A549 (cell line): ENCODE measurements around the gene SLC45A1. TPM values are rescaled to one million over a fixed set of nuclear protein-coding genes. Genes with fewer than 3 reads are reported as not detected.

Source experiments
- ATAC-seq, 2 experiments: fragments of 200-7000 bp in 1 of 2; fragments of >200 bp in 1 of 2; cut with Nextera tagmentation in 1 of 2; cut with Tn5 transposase in 1 of 2; 3 replicates each; pipeline versions ENCODE4 v1.8.0 to v1.9.1; 2018 to 2020; ENCODE audit warnings: mild to moderate bottlenecking in 1 of 2, moderate library complexity in 1 of 2
- CTCF ChIA-PET: fragments of 300-600 bp; sonication (Branson Sonifier 250); formaldehyde crosslinking; extraction: SDS; loops from one replicate; lab custom pipeline; 2021; ENCODE audit warnings: antibody characterized with exemption, inconsistent platforms; lab: Yijun Ruan, JAX
- POLR2A ChIA-PET: fragments of 350-600 bp; formaldehyde crosslinking; extraction: SDS; loops from one replicate; lab custom pipeline; 2021; ENCODE audit warnings: antibody characterized with exemption, inconsistent platforms; lab: Yijun Ruan, JAX
- DNase-seq, 2 experiments: peaks; one replicate each; pipeline versions ENCODE4 v3.0.0 to v3.0.0-alpha.2; 2011 to 2016; ENCODE audit warnings: low read depth in 1 of 2, low spot score in 1 of 2
- FAIRE-seq: peaks from 2 replicates; lab custom pipeline; 2011; peaks lifted over from hg19 to GRCh38; lab: Jason Lieb, UNC
- H3K27ac ChIP-seq, 2 experiments: fragments of >200 bp; sonication (Bioruptor Twin); formaldehyde crosslinking; 3 replicates each; pipeline ENCODE4 v1.5.1; 2016 to 2017
- H3K4me1 ChIP-seq: fragments of >200 bp; sonication (Bioruptor Twin); formaldehyde crosslinking; 3 replicates; pipeline ENCODE4 v1.6.1; 2016
- H3K4me2 ChIP-seq: fragments of >200 bp; sonication (Bioruptor Twin); formaldehyde crosslinking; 3 replicates; pipeline ENCODE4 v1.6.1; 2016
- H3K4me3 ChIP-seq: fragments of >200 bp; sonication (Bioruptor Twin); formaldehyde crosslinking; 3 replicates; pipeline ENCODE4 v1.5.1; 2016
- H3K9me3 ChIP-seq: fragments of >200 bp; sonication (Bioruptor Twin); formaldehyde crosslinking; 3 replicates; pipeline ENCODE4 v1.6.1; 2016
- EP300 ChIP-seq, 2 experiments: fragments of >200 bp; sonication (Bioruptor Twin); formaldehyde crosslinking; IDR thresholded peaks; 2 replicates in 1 of 2; 3 replicates in 1 of 2; pipeline ENCODE4 v1.6.1; 2016 to 2017
- ESRRA ChIP-seq: fragments of 150-350 bp; IDR thresholded peaks from 2 replicates; pipeline ENCODE4 v1.6.1; 2014; ENCODE audit warnings: mild to moderate bottlenecking, low read length, borderline replicate concordance
- FOSB ChIP-seq: fragments of 250-450 bp; sonication (Bioruptor Pico); IDR thresholded peaks from 2 replicates; pipeline ENCODE4 v1.5.0; 2020; ENCODE audit warnings: mild to moderate bottlenecking, moderate library complexity
- FOXS1 ChIP-seq: fragments of 250-450 bp; sonication (Bioruptor Pico); IDR thresholded peaks from 2 replicates; pipeline ENCODE4 v1.5.0; 2020; ENCODE audit warnings: mild to moderate bottlenecking, moderate library complexity
- KDM1A ChIP-seq: fragments of 200-600 bp; sonication (generic); IDR thresholded peaks from 2 replicates; pipeline ENCODE4 v1.6.1; 2016; ENCODE audit warnings: low read depth, mild to moderate bottlenecking
- MYC ChIP-seq: IDR thresholded peaks from 2 replicates; pipeline ENCODE4 v1.6.1; 2012; ENCODE audit warnings: mild to moderate bottlenecking, inconsistent platforms, low read length, improper control_type of control experiment, borderline replicate concordance
- NR3C1 ChIP-seq: fragments of >200 bp; sonication (Bioruptor Twin); formaldehyde crosslinking; IDR thresholded peaks from 3 replicates; pipeline ENCODE4 v1.6.1; 2017
- RARB ChIP-seq: fragments of 250-450 bp; sonication (Bioruptor Pico); IDR thresholded peaks from 2 replicates; pipeline ENCODE4 v1.8.0; 2021; ENCODE audit warnings: mild to moderate bottlenecking, moderate library complexity
- RCOR1 ChIP-seq: fragments of 150-350 bp; IDR thresholded peaks from 2 replicates; pipeline ENCODE4 v1.6.1; 2014; ENCODE audit warnings: antibody characterized with exemption, low read length, low read depth
- RNF2 ChIP-seq: fragments of 200-600 bp; sonication (generic); IDR thresholded peaks from 2 replicates; pipeline ENCODE4 v1.6.1; 2016; ENCODE audit warnings: low read depth, mild to moderate bottlenecking, antibody characterized with exemption, moderate library complexity, borderline replicate concordance
- SMC3 ChIP-seq: fragments of >200 bp; sonication (Bioruptor Twin); formaldehyde crosslinking; IDR thresholded peaks from 3 replicates; pipeline ENCODE4 v1.6.1; 2018; ENCODE audit warnings: inconsistent platforms
- TFCP2L1 ChIP-seq: fragments of 250-450 bp; sonication (Bioruptor Pico); IDR thresholded peaks from 2 replicates; pipeline ENCODE4 v1.5.0; 2021; ENCODE audit warnings: mild to moderate bottlenecking
- ZC3H11A ChIP-seq: fragments of 450-650 bp; IDR thresholded peaks from 2 replicates; pipeline ENCODE4 v1.6.1; 2014; ENCODE audit warnings: antibody characterized with exemption, mild to moderate bottlenecking
- ZFP36 ChIP-seq: fragments of 450-650 bp; IDR thresholded peaks from 2 replicates; pipeline ENCODE4 v1.6.1; 2014; ENCODE audit warnings: borderline replicate concordance; ENCODE audit not compliant: partially characterized antibody
- ZSCAN20 ChIP-seq: fragments of 250-450 bp; sonication (Bioruptor Pico); IDR thresholded peaks from 2 replicates; pipeline ENCODE4 v1.8.0; 2022; ENCODE audit warnings: mild to moderate bottlenecking, moderate library complexity
- WGBS: methylation state at CpG from one replicate; pipeline ENCODE4 v1.1.6; 2017; ENCODE audit errors: missing lambda C conversion rate; 5-methylcytosine and 5-hydroxymethylcytosine counted together
- polyA plus RNA-seq, 4 experiments: library from polyadenylated mRNA; depleted of rRNA in 3 of 4; stranded (reverse); fragments of >200 nt; fragmentation: RNase III in 1 of 4; extraction: RNeasy Plus Mini Kit Qiagen cat#74134 plus additional on column Dnase treatment in 1 of 4; gene quantifications; 2 replicates in 3 of 4; 3 replicates in 1 of 4; pipeline ENCODE4 v1.2.3, GENCODE V29; 2011 to 2017
- TF ChIP-seq, protein P1 (sequence below): fragments of 200-600 bp; sonication (generic); IDR thresholded peaks from 2 replicates; pipeline ENCODE4 v1.6.1; 2016; ENCODE audit warnings: antibody characterized with exemption, mild to moderate bottlenecking, moderate library complexity
- TF ChIP-seq, protein P2 (sequence below): fragments of >200 bp; sonication (Bioruptor Twin); formaldehyde crosslinking; IDR thresholded peaks from 3 replicates; pipeline ENCODE4 v1.5.1; 2016
- TF ChIP-seq, protein P3 (sequence below): fragments of >200 bp; sonication (Bioruptor Twin); formaldehyde crosslinking; IDR thresholded peaks from 3 replicates; pipeline ENCODE4 v1.6.1; 2016

Gene SLC45A1
- polyA plus RNA-seq, 2 of the 4 experiments (the other 2 are of a cell fraction) = 1.6 to 1.8 TPM

DNA sequence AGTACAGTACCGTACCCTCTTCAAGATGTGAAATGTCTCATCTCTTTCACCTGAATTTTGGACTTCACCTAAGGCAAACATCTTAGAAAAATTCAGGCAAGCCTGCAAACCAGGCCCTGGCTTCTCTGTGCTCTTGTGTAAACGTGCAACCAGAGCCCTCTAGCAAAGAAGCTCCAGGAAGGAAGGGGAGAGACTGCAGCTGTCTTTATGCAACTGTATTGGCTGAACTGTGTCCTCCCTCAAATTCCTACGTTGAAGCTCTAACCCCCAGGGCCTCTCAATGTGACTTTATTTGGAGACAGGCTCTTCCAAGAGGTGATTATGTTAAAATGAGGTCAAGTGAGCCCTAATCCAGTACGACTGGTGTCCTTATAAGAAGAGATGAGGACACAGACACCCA, 60.3 kb downstream of the SLC45A1 start:
- ChIA-PET POLR2A (no interaction called here), CTCF (interaction anchor here (1.1 to 1.7 kb wide), 4 partner anchors 9 to 403 kb away, joined by 3 to 6 read pairs (median 4); no protein-coding TSS in a partner anchor)
- no peak for ATAC-seq
- Histone ChIP-seq H3K9me3 (no peaks in the 10 kb centered on the region), H3K4me2 (no peak overlapping the region), H3K4me1 (0 out of 3 replicates have a peak, but pooled peaks cover 3% of the 10 kb centered on the region), H3K27ac (no peak overlapping the region), H3K4me3 (no peak overlapping the region)
- no peak for DNase-seq
- WGBS = 74% methylated on average over 4 of the region's 4 CpGs
- no peak for FAIRE-seq
- TF ChIP-seq RARB (no peak), ZFP36 (no peak)

DNA sequence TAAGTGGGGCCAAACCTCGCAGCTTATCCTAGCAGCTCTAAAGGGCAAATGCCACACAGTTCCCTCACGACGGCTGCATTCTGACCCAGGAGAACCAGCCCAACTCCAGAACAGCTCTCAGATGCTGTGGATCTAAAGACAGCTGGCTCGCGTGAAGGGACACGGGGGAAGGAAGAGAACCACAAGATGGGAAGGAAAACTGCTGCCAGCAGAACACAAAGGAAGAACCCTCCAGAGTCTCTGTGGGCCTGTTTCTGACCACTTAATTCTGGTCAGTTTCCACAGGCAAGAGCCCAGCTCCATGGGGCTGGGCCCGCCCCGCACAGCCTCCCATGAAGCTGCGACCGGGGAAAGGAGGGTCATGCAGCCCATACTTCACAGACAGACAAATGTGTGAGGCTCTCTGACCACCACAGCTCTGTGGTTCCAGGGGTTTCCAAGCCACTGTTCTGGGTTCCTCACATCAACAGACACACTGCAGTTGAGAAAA, 61.1 kb downstream of the SLC45A1 start:
- ATAC-seq = no peak
- ChIA-PET CTCF (interaction anchor here (0.6 to 1.6 kb wide), 4 partner anchors 16 to 404 kb away, joined by 3 to 5 read pairs (median 4); no protein-coding TSS in a partner anchor), POLR2A (no interaction called here)
- Histone ChIP-seq H3K27ac (no peak overlapping the region), H3K4me3 (no peak overlapping the region), H3K4me1 (0 out of 3 replicates have a peak, but pooled peaks cover under 1% of the 10 kb centered on the region), H3K4me2 (no peak overlapping the region), H3K9me3 (no peaks in the 10 kb centered on the region)
- WGBS = 93% methylated on average over 9 of the region's 10 CpGs
- FAIRE-seq = no peak
- TF ChIP-seq, protein P1, sequence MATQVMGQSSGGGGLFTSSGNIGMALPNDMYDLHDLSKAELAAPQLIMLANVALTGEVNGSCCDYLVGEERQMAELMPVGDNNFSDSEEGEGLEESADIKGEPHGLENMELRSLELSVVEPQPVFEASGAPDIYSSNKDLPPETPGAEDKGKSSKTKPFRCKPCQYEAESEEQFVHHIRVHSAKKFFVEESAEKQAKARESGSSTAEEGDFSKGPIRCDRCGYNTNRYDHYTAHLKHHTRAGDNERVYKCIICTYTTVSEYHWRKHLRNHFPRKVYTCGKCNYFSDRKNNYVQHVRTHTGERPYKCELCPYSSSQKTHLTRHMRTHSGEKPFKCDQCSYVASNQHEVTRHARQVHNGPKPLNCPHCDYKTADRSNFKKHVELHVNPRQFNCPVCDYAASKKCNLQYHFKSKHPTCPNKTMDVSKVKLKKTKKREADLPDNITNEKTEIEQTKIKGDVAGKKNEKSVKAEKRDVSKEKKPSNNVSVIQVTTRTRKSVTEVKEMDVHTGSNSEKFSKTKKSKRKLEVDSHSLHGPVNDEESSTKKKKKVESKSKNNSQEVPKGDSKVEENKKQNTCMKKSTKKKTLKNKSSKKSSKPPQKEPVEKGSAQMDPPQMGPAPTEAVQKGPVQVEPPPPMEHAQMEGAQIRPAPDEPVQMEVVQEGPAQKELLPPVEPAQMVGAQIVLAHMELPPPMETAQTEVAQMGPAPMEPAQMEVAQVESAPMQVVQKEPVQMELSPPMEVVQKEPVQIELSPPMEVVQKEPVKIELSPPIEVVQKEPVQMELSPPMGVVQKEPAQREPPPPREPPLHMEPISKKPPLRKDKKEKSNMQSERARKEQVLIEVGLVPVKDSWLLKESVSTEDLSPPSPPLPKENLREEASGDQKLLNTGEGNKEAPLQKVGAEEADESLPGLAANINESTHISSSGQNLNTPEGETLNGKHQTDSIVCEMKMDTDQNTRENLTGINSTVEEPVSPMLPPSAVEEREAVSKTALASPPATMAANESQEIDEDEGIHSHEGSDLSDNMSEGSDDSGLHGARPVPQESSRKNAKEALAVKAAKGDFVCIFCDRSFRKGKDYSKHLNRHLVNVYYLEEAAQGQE = no peak
- TF ChIP-seq TFCP2L1 (no peak), RNF2 (no peak), RCOR1 (no peak), ZSCAN20 (CRISPR knock-in tag) (no peak), ESRRA (no peak), RARB (no peak), EP300 (IDR thresholded peaks at IDR 0.05) (no peak), KDM1A (no peak), NR3C1 (no peak), ZC3H11A (no peak), FOXS1 (CRISPR knock-in tag) (no peak), FOSB (no peak), SMC3 (no peak), MYC (no peak)
- TF ChIP-seq, protein P2, sequence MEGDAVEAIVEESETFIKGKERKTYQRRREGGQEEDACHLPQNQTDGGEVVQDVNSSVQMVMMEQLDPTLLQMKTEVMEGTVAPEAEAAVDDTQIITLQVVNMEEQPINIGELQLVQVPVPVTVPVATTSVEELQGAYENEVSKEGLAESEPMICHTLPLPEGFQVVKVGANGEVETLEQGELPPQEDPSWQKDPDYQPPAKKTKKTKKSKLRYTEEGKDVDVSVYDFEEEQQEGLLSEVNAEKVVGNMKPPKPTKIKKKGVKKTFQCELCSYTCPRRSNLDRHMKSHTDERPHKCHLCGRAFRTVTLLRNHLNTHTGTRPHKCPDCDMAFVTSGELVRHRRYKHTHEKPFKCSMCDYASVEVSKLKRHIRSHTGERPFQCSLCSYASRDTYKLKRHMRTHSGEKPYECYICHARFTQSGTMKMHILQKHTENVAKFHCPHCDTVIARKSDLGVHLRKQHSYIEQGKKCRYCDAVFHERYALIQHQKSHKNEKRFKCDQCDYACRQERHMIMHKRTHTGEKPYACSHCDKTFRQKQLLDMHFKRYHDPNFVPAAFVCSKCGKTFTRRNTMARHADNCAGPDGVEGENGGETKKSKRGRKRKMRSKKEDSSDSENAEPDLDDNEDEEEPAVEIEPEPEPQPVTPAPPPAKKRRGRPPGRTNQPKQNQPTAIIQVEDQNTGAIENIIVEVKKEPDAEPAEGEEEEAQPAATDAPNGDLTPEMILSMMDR = no peak
- TF ChIP-seq, protein P3, sequence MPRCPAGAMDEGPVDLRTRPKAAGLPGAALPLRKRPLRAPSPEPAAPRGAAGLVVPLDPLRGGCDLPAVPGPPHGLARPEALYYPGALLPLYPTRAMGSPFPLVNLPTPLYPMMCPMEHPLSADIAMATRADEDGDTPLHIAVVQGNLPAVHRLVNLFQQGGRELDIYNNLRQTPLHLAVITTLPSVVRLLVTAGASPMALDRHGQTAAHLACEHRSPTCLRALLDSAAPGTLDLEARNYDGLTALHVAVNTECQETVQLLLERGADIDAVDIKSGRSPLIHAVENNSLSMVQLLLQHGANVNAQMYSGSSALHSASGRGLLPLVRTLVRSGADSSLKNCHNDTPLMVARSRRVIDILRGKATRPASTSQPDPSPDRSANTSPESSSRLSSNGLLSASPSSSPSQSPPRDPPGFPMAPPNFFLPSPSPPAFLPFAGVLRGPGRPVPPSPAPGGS = no peak
- DNase-seq = no peak
